C1 segment of cervical spinal cord (tissue), 14 donors: ENCODE data around the gene CERT1.

Source experiments
- DNase-seq, 14 donors: peaks; one replicate each; lab custom pipeline; 2025; lab: John Stamatoyannopoulos, UW

The CERT1 gene

DNA sequence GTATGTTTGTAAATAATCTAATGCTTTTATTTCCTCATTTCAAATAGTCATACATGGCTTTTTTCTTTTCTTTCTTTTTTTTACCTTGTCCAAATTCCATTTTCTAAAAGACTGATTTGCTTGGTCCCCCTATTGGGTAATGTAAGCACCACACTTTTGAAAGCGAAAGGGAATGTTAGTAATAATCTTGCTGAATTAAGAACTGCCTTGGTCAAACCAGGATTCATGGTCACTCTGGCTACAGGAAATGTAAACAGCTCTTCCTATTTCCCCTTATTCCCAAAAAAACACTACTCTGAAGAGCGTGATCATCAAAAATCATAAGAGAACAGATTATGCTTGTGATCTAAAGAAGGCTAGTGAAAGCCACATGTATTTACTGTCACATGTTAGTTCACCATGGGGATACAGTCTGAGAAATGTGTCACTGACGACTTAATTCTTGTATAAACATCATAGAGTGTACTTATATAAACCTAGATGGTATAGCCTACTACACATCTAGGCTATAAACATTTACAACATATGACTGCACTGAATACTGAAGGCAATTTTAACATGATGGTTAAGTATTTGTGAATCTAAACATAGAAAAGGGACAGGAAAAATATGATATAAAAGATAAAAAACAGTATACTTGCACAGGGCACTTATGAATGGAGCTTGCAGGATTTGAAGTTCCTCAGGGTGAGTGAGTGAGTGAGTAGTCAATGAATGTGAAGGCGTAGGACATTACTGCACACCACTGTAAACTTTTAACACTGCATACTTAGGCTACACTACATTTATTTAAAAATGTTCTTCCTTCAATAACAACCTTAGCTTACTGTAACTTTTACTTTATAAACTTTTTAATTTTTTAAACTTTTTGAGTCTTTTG, 99.1 kb downstream of the CERT1 start:
- no peak for DNase-seq

DNA sequence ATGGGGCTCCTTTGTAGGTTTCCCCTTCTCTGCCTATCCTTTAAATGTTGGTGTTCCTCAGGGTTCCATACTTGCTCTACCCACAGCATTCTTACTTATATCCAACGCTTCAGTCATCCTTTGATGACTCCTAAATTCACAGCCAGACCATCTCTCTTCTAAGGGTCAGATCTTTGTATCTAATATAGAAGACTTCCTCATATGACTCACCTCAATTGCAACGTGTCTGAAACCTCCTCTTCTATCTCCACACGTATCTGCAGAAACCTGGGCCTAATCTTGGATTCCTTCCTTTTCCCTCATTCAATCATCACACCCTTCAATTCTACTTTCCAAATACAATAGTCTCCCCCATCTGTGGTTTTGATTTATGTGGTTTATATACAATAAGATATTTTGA, 106.1 kb downstream of the CERT1 start:
- no peak for DNase-seq

DNA sequence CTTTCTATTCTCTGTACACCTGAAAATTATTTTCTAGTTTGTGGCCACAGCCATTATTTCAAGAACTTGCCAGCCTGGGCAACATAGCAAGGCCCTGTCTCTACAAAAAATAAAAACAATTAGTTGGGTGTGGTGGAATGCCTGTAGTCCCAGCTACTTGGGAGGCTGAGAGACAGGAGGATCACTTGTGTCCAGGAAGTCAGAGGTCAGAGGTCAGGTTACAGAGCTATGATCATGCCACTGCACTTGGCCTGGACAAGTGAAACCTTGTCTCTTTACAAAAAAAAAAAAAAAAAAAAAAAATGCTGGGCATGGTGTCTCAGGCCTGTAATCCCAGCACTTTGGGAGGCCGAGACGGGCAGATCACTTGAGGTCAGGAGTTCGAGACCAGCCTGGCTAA, 116.2 kb downstream of the CERT1 start:
- no peak for DNase-seq

DNA sequence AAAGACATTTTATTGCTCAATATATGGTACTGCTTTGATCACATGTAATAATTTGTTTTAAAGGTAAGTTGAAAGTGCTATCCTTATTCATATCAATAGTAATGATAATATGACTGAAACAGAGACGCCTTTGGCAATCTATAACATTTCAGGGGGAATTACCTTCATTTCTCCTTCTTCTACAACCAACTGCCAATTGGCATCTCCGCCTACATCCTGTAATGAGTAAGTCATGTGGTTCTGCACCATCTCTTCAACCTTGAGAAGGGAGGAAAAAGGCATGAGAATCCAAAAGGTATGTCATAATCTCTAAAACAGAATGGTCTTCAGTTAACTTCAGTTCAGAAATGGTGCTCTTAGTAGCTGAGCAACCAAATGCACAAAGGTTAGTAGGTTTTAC, 122.0 kb downstream of the CERT1 start:
- DNase-seq = no peak

DNA sequence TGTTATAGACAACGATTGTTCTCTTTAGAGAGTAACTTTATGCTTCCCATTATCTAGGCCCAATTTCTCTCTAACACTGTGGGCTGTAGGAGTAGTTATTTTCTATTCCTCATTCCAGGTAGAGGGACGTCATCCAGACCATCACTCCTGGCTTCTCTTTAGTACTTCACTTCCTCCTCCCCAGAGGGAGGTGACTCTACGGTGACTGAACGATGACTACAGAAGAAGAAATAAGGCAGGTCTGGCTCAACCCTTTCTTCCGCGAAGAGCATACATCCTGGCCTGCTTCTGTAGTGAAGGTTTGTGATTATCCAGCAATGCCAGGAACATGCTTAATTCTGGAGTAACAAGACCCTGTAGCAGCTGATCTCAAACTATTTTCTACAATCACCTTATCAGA, 123.6 kb downstream of the CERT1 start:
- DNase-seq = no peak

DNA sequence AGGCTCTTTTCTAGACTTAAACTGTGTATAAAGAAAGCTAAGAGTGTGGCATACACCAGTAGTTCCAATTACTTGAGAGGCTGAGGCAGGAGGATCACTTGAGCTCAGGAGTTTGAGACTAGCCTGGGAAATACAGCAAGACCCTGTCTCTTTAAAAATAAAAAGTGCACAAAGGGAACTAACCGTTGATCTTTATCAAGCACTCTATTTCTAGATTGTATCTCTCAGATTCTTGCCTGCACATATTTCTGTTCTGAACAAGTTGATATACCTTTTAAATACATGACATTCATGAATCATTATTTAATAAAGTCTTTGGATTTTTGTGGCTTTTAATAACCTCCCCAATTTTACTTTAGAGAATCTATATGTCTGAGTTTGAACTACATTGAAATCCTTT, 127.2 kb downstream of the CERT1 start:
- no peak for DNase-seq

DNA sequence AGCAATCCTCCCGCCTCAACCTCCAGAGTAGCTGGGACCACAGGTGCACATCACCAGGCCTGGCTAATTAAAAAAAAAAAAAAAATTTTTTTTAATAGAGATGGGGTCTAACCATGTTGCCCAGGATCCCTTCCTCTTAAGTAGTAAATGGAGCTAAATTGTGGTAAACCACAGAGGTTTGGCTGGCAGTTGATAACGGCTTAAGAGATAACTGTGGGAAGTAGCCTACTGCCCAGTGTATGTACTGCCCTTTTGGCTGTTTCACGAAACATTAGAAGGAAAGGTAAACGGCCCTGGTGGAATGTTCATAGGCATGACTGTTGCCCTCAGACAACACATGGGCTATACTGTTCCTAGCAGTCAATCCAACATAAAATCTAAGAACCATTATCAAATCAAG, 130.0 kb downstream of the CERT1 start:
- no peak for DNase-seq

DNA sequence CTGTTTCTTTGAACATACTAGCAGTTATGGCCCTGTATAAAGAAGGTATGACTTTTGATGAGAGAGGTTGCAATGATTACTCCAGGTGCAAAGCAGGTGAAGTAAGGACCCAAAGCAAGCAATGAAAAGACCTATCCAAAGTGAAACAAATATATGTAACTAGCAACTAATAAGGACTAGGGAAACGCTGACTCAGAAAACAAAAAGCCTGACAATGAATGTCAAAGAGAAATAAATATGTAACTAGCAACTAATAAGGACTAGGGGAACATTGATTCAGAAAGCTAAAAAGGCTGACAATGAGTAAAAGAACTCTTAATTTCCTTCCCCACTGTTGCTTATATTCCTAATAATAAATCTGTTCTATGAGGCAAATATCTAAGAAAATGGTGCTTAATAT, 131.3 kb downstream of the CERT1 start:
- no peak for DNase-seq

DNA sequence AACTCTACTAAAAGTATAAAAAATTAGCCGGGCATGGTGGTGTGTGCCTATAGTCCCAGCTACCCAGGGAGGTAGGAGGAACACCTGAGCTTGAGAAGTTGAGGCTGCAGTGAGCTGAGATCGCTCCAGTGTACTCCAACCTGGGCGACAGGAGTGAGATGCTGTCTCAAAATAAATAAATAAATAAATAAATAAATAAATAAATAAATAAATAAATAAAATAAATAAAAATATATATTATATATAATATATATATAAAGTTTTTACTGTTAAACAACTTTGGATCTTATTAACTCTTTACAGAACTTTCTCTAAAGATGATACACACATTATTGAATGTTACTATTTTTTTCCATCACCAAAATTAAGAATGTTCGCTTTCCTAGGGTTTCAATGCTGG, 136.0 kb downstream of the CERT1 start:
- DNase-seq = no peak

DNA sequence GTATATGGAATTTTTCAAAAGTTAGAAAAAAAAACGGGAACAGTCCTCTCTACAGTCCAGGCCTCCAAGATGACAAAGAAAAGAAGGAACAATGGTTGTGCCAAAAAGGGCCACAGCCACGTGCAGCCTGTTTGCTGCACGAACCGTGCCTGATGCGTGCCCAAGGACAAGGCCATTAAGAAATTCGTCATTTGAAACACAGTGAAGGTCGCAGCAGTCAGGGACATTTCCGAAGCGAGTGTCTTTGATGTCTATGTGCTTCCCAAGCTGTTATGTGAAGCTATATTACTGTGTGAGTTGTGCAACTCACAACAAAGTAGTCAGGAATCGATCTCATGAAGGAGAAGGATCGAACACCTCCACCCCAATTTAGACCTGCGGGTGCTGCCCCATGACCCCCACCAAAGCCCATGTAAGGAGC, 137.0 kb downstream of the CERT1 start:
- no peak for DNase-seq

DNA sequence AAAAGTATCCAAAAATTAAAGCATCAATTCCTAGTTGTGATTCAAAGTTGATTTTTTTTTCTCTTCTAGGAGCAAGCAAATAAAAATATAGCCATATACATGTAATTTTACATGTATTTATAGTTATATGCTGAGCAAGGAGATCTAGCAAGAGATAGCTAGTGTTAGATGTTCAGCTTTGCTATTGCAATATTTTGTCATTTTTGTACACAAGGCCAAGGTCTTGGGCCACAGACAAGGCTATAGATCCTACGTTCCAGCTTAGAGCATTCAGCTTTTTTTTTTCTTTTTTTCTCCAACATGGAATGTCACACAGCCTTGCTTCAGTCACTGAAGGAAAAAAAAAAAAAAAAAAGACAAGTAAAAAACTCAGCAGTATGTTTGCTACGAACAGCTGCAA, 137.6 kb downstream of the CERT1 start:
- DNase-seq = no peak

DNA sequence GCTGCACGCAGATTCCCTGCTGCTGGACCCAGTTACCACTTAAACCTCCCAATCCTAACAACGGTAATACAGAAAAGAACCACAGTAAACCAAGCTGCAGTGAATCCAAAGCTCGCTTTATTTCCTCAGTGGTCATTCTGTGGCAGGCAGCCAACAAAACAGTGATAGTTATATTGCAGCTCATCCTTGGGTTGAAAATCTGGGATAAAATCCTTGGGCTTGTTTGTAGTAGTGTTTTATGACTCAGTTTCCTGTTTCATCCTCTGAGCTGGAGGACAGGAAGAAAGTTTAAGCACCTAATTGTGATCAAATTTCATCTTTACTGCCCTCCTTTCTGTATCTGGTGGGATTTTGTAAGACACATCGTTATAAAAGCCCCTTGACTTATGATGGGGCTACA, 143.0 kb downstream of the CERT1 start:
- DNase-seq = no peak

DNA sequence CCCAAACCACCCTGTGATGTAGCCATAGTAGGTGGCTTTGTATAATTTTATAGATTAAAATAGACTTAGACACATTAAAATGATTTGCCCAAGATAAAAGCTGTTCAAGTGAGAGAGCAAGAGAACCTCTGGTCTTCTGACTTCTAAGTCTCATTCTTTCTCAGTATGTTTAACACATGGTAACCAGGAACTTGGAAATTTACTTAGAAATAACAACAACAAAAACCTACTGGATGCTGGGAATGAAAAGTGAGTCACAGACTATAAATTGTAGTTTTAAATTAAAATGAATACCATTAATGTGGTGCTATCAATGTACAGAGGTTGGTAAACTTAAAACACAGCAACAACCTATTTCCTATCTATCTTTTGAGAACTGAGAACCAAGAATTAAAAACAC, 144.0 kb downstream of the CERT1 start:
- DNase-seq = no peak

DNA sequence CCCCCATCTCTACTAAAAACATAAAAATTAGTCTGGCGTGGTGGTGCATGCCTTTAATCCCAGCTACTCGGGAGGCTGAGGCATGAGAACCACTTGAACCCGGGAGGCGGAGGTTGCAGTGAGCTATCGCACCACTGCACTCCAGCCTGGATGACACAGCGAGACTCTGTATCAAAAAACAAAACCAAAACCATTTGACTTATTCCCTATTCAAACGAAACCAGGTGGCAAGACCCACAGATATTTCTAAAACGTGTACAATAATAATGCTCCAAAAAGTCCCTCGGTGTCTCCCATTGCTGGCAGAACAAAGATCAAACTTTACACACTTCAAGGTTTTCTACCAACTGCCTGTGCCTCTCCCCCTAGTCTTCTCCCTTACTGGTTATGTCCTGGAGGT, 144.6 kb downstream of the CERT1 start:
- DNase-seq = no peak

DNA sequence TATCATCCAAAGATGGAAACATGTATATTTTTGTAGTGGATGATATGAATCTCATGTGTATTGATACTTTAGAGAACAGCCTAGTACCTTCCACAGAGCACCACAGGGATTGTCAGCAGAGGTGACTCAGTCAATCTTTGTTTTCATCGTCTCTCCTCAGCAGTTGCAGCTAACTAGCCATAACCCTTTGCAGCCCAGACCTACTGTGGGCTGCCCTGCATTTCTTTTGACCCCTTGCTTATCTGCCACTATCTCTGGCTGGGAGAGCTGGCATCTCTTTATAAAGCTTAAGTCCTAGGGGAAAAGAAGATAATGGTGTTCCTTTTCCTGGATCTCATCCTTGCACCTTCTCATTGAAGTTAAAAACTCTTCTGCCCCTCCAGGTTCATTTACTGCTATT, 145.7 kb downstream of the CERT1 start:
- DNase-seq = no peak

DNA sequence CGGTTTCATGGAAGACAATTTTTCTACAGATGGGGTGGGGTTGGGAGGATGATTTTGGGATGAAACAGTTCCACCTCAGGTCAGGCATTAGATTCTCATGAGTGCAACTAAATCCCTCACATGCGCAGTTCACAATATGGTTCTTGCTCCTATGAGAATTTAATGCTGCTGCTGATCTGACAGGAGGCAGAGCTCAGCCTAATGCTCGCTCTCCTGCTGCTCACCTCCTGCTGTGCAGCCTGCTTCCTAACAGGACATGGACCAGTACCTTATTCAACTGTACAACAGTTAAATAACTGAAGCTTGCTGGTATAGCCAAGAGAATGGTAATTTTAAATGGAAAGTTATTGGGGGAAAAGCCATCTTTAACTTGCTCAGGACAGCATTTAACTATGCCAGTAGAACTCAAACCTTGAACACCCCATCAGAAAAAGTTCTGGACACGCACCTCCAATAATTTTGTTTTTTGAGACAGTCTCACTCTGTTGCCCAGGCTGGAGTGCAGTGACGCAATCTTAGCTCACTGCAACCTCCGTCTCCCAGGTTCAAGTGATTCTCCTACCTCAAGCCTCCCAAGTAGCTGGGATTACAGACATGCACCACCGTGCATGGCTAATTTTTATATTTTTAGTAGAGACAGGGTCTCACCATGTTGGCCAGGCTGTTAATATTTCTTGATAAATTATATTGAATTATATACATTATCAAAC, 146.7 kb downstream of the CERT1 start:
- DNase-seq = peak in 1 of 14 donors; percentile 12

DNA sequence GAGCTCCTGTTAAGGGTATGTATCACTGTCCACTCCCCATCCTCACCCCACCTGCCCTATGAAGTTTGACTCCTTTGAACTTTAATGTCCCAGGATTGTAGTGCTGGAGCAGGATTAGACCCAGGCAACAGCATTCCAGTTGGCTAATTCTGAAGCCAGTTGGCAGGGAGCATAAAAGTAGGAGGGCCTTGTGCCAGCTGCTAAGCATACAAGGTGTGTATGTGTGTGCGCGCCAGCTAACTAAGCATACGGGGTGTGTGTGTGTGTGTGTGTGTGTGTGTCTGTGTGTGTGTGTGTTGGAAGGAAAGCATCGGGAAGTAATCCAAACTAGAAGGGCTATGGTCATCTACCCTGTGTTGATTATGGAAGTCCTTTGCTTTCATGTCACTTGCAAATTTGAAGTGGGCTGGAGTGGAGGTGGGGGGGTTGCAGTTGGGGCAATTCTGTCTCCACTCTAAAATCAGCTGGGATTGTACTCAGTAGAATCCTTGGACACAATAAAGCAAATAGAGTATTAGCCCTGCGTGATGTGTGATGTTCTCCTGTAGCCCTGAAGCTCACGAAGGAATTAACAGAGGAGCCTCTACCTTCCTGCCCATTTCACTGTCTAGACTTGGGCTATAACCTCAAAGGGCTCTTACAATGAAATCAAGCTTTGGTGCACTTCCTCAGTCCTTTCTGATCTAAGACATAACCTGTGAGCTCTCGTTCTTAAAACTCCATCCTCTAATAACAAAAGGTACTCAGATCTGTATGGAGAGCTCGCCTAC, 147.5 kb downstream of the CERT1 start:
- peak in 1 of 14 donors; percentile 17 for DNase-seq

DNA sequence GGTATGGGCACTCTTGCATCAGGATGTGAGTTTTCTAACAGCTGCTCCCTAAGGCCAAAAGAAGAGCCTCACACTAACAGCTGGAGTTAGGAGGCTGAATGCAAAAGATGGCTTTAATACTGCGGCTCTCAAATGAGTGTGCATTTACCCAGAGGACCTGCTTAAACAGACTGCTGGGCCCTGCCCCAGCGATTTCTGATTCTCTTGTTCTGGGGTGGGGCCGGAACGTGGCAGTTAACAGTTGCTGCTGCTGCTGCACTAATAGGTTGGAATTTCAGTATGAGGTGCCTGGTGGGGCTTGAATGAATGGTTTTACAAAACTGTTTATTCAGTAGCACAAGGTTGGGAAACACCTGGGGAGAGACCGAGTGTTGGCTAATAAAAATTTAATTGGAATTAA, 148.3 kb downstream of the CERT1 start:
- DNase-seq = no peak

DNA sequence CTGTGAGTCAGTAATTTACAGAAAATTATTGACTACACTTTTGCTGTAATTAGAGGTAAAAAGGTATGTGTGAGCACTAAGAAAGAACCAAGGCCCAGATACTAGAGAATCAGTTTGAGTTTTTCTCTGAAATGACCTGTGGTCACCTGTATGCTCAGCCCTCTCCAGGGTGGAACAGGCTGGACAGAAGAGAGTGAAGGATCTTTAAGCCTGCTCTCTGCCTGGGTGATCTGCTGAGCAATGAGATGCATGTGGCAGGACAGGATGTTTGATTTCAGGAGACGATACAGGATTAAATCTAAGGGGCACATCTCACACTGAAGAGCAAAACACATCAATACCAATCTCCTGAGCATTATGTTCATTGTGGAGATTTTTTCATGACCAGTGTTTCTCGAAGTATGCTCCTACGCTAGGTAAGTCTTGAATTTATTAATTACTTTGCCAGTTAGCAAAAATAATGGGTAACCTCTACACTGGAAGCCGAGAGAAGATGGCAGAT, 148.9 kb downstream of the CERT1 start:
- no peak for DNase-seq

DNA sequence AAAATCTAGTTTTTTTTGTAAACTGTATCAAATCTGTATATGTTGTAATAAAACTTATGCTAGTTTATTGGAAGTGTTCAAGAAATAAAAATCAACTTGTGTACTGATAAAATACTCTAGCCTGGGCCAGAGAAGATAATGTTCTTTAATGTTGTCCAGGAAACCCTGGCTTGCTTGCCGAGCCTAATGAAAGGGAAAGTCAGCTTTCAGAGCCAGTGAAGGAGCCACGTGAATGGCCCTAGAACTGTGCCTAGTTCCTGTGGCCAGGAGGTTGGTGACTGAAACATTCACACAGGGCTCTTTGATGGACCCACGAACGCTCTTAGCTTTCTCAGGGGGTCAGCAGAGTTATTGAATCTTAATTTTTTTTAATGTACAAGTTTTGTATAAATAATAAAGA, 150.1 kb downstream of the CERT1 start:
- DNase-seq = peak in 7 of 14 donors; percentile 7 to 48 (median 13)

DNA sequence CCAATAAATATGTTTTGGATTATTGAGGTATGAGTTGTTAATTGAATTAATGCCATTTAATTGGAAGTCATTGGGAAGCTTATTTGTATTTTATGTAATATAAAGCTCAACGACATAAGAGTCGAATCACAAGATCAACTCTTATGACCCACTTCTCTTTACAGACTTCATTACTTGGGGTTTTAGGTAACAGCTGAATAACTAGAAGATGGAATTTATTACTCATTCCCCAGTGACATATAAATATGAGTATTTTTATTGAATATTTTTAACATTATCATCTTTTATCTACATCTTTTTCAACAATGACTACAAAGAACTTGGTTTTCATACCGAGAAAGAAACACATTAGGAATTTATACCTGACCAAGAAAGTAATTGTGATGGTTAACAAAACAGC, 153.3 kb downstream of the CERT1 start:
- no peak for DNase-seq

DNA sequence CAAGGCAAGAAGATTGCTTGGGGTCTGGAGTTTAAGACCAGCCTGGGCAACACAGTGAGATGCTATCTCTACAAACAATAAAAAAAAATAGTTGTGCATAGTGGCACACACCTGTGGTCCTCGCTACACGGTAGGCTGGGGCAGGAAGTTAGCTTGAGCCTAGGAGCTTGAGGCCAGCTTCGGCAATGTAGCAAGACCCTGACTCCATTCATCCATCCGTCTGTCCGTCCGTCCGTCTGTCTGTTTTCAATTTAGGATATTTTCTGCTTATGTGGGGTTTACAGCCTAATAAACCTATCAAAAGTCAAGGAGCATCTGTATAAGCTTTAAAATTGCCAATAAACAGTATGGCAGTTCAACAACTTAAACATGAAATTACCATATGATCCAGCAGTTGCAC, 154.7 kb downstream of the CERT1 start:
- DNase-seq = no peak
